Measurements from ENCODE around the gene VAC14. TPM values are rescaled to one million over a fixed set of nuclear protein-coding genes. Genes with fewer than 3 reads are reported as not detected.

Gene VAC14
- total RNA-seq, 1 experiment from 2014 or later: 35.3 TPM

DNA sequence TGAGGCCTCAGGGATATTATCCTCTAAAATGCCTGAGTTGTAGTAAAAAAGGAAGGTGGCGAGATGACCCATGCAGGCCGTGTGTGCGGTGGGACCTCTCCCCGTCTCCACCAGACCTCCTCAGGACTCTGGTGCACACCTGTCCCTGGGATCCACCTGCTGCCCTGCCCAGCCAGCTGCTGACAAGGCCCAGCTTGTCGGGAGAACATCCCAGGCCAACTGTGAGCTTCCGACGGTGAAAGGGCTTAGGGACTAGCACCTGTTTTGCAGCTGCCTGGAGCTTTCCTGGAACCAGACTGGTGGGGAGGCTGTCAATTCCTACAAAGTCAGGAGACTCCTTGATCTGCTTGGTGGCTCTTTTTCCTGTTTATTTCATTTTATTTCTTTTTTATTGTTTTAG, 143.0 kb downstream of the VAC14 start:
- TF ChIP-seq POLR2AphosphoS5 (IDR thresholded peaks at IDR 0.05; ENCODE audit: low read depth, low read length) (no peak), POLR2A (IDR thresholded peaks at IDR 0.05; ENCODE audit: borderline replicate concordance, extremely low read depth, insufficient read depth, insufficient read length) (no peak), EGR1 (IDR thresholded peaks at IDR 0.05; ENCODE audit: low read depth) (no peak), SP1 (IDR thresholded peaks at IDR 0.05; ENCODE audit: low read depth) (no peak), RAD21 (IDR thresholded peaks at IDR 0.05; ENCODE audit: low read depth) (no peak), ZFX (IDR thresholded peaks at IDR 0.05) (no peak), SRF (IDR thresholded peaks at IDR 0.05; ENCODE audit: low read depth) (no peak), EZH2 (IDR thresholded peaks at IDR 0.05) (no peak), TCF7L2 (IDR thresholded peaks at IDR 0.05; ENCODE audit: borderline replicate concordance, extremely low read depth, insufficient read depth, insufficient read length) (no peak), JUND (IDR thresholded peaks at IDR 0.05) (no peak), ELF1 (IDR thresholded peaks at IDR 0.05; ENCODE audit: borderline replicate concordance, low read depth) (no peak), FOSL1 (IDR thresholded peaks at IDR 0.05; ENCODE audit: low read depth) (no peak), CEBPB (IDR thresholded peaks at IDR 0.05; ENCODE audit: low read depth) (no peak), YY1 (IDR thresholded peaks at IDR 0.05; ENCODE audit: extremely low read depth, insufficient replicate concordance, low read depth, low read length) (no peak)
- TF ChIP-seq, protein P1, sequence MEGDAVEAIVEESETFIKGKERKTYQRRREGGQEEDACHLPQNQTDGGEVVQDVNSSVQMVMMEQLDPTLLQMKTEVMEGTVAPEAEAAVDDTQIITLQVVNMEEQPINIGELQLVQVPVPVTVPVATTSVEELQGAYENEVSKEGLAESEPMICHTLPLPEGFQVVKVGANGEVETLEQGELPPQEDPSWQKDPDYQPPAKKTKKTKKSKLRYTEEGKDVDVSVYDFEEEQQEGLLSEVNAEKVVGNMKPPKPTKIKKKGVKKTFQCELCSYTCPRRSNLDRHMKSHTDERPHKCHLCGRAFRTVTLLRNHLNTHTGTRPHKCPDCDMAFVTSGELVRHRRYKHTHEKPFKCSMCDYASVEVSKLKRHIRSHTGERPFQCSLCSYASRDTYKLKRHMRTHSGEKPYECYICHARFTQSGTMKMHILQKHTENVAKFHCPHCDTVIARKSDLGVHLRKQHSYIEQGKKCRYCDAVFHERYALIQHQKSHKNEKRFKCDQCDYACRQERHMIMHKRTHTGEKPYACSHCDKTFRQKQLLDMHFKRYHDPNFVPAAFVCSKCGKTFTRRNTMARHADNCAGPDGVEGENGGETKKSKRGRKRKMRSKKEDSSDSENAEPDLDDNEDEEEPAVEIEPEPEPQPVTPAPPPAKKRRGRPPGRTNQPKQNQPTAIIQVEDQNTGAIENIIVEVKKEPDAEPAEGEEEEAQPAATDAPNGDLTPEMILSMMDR (IDR thresholded peaks at IDR 0.05 in 2 of 3, conservative IDR thresholded peaks at IDR 0.05 in 1 of 3; ENCODE audit: borderline replicate concordance in 1 of 3, insufficient read depth in 1 of 3, low read depth in 2 of 3, low read length in 2 of 3): no peak
- TF ChIP-seq, protein P2, sequence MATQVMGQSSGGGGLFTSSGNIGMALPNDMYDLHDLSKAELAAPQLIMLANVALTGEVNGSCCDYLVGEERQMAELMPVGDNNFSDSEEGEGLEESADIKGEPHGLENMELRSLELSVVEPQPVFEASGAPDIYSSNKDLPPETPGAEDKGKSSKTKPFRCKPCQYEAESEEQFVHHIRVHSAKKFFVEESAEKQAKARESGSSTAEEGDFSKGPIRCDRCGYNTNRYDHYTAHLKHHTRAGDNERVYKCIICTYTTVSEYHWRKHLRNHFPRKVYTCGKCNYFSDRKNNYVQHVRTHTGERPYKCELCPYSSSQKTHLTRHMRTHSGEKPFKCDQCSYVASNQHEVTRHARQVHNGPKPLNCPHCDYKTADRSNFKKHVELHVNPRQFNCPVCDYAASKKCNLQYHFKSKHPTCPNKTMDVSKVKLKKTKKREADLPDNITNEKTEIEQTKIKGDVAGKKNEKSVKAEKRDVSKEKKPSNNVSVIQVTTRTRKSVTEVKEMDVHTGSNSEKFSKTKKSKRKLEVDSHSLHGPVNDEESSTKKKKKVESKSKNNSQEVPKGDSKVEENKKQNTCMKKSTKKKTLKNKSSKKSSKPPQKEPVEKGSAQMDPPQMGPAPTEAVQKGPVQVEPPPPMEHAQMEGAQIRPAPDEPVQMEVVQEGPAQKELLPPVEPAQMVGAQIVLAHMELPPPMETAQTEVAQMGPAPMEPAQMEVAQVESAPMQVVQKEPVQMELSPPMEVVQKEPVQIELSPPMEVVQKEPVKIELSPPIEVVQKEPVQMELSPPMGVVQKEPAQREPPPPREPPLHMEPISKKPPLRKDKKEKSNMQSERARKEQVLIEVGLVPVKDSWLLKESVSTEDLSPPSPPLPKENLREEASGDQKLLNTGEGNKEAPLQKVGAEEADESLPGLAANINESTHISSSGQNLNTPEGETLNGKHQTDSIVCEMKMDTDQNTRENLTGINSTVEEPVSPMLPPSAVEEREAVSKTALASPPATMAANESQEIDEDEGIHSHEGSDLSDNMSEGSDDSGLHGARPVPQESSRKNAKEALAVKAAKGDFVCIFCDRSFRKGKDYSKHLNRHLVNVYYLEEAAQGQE (IDR thresholded peaks at IDR 0.05; ENCODE audit: low read depth): no peak
- TF ChIP-seq, protein P3, sequence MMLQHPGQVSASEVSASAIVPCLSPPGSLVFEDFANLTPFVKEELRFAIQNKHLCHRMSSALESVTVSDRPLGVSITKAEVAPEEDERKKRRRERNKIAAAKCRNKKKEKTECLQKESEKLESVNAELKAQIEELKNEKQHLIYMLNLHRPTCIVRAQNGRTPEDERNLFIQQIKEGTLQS (IDR thresholded peaks at IDR 0.05): no peak
- Histone ChIP-seq H3K9ac (ENCODE audit: low read length) (no peak overlapping the region), H3K79me2 (ENCODE audit: insufficient read depth, low read length) (no peaks in the 10 kb centered on the region), H2AFZ (ENCODE audit: low read depth, low read length, poor library complexity, severe bottlenecking) (no peak overlapping the region), H4K20me1 (ENCODE audit: insufficient read depth) (no peaks in the 10 kb centered on the region), H3K4me1 (ENCODE audit: control insufficient read depth in 1 of 2, insufficient read depth in 2 of 2, low read length in 2 of 2) (peaks cover 0 to 8% of the 10 kb centered on the region in 2 experiments; a peak in 2 of 4 replicates), H3K27ac (ENCODE audit: low read depth, low read length) (no peak overlapping the region), H3K9me2 (ENCODE audit: insufficient read depth) (no peaks in the 10 kb centered on the region), H3K4me3 (replicated peaks in 1 of 2; ENCODE audit: low read depth in 1 of 2, low read length in 2 of 2) (no peak overlapping the region), H3K36me3 (ENCODE audit: control insufficient read depth in 1 of 2, insufficient read depth in 2 of 2, low read length in 2 of 2) (no peaks in the 10 kb centered on the region), H3K27me3 (ENCODE audit: insufficient read depth, low read length) (no peaks in the 10 kb centered on the region), H3K4me2 (ENCODE audit: low read length) (no peak overlapping the region), H3K9me3 (ENCODE audit: control insufficient read depth in 1 of 2, insufficient read depth in 1 of 2, low read depth in 1 of 2, low read length in 2 of 2) (no peaks in the 10 kb centered on the region)
- ATAC-seq (no peak), DNase-seq (ENCODE audit: low read depth, low spot score) (no peak)
- BruUV-seq (replicated peaks): no TSS peak
- ChIA-PET CTCF (interaction anchor here (1.5 kb wide), 1 partner anchor 113 kb away, joined by 4 read pairs; no protein-coding TSS in a partner anchor), POLR2A (no interaction called here), RAD21 (ENCODE audit: low non-redundant PET in 1 of 2, low total read pairs in 2 of 2, uncharacterized antibody in 2 of 2, unreplicated experiment in 2 of 2) (no interaction called here)
- intact Hi-C loops (cut with micrococcal nuclease): loop anchor here (10.0 kb wide), 1 partner anchor 133 kb away; the partner anchor contains the start of genes COG4 and SF3B3
